DOHH2 (cell line): ENCODE data around the gene RASGRP1.

Experiments used
- CTCF ChIP-seq: fragments of 200-600 bp; sonication (generic); IDR thresholded peaks from one replicate; pipeline ENCODE4 v1.5.1; 2014; ENCODE audit warnings: antibody characterized with exemption, mild to moderate bottlenecking, low read depth, low read length; ENCODE audit not compliant: poor library complexity, severe bottlenecking
- EZH2phosphoT487 ChIP-seq: fragments of 200-600 bp; sonication (generic); IDR thresholded peaks from 2 replicates; pipeline ENCODE4 v1.6.1; 2017; ENCODE audit warnings: borderline replicate concordance, mild to moderate bottlenecking, antibody characterized with exemption, low read length, moderate library complexity, mixed read lengths

GRCh38 chr15:38487378-38487777 lies 77.2 kb downstream of the RASGRP1 start:
- no peak for TF ChIP-seq CTCF
- TF ChIP-seq EZH2phosphoT487, result no peak
